K562 (cell line): Measurements from ENCODE around the gene ORAI1. TPM values are rescaled to one million over a fixed set of nuclear protein-coding genes. Genes with fewer than 3 reads are reported as not detected.

Source experiments
- ATAC-seq: fragments of 200-7000 bp; cut with Tn5 transposase; 3 replicates; pipeline ENCODE4 v1.9.1; 2020; ENCODE audit warnings: moderate library complexity
- BruUV-seq: library from RNA; stranded (reverse); fragments of 400-500 nt; replicated peaks from 2 replicates; lab custom pipeline; 2021; lab: Mats Ljungman, UMichigan
- CTCF ChIA-PET: fragments of 300-600 bp; formaldehyde crosslinking; extraction: SDS; loops from one replicate; lab custom pipeline; 2021; ENCODE audit warnings: low intra/inter-chr PET ratio; lab: Yijun Ruan, JAX
- POLR2A ChIA-PET: fragments of 300-600, 350-650 bp; sonication (Branson Sonifier 250); formaldehyde crosslinking; extraction: SDS; loops from one replicate; lab custom pipeline; 2021; ENCODE audit warnings: antibody characterized with exemption, inconsistent platforms; lab: Yijun Ruan, JAX
- DNase-seq, 4 experiments: peaks; one replicate each; pipeline versions ENCODE4 v3.0.0 to v3.0.0-alpha.2; 2011 to 2018; ENCODE audit warnings: low spot score in 3 of 4, mixed read lengths in 3 of 4; ENCODE audit errors: extremely low read depth in 1 of 4
- FAIRE-seq: peaks from 2 replicates; lab custom pipeline; 2011; peaks lifted over from hg19 to GRCh38; lab: Jason Lieb, UNC
- H2AFZ ChIP-seq: 2 replicates; pipeline ENCODE4 v1.6.0; 2011; ENCODE audit warnings: low read depth, low read length, control low read depth, inconsistent platforms
- H3K27ac ChIP-seq: fragments of 200-600 bp; 3 replicates; pipeline ENCODE4 v1.8.0; 2011; ENCODE audit warnings: low read depth, mild to moderate bottlenecking, control low read depth, inconsistent platforms, low read length, moderate library complexity, mixed read lengths; ENCODE audit errors: extremely low read depth
- H3K27me3 ChIP-seq, 2 experiments: fragments of 300-600 bp in 1 of 2; 2 replicates in 1 of 2; 3 replicates in 1 of 2; pipeline versions ENCODE4 v1.6.0 to v1.8.0; 2011; ENCODE audit warnings: inconsistent platforms in 2 of 2, low read length in 2 of 2, mild to moderate bottlenecking in 1 of 2, mixed read lengths in 1 of 2, moderate library complexity in 1 of 2; ENCODE audit not compliant: control insufficient read depth in 2 of 2, insufficient read depth in 2 of 2
- H3K36me3 ChIP-seq: fragments of 300-600 bp; 3 replicates; pipeline ENCODE4 v1.8.0; 2011; ENCODE audit warnings: mild to moderate bottlenecking, low read length, inconsistent platforms; ENCODE audit not compliant: control insufficient read depth, insufficient read depth
- H3K4me1 ChIP-seq, 2 experiments: fragments of 200-600 bp in 1 of 2; replicated peaks in 1 of 2; 2 replicates in 1 of 2; 3 replicates in 1 of 2; pipeline versions ENCODE4 v1.5.1 to v1.8.0; 2011; ENCODE audit warnings: inconsistent platforms in 2 of 2, low read length in 2 of 2, mild to moderate bottlenecking in 1 of 2, mixed read lengths in 1 of 2, moderate library complexity in 1 of 2; ENCODE audit not compliant: control insufficient read depth in 2 of 2, insufficient read depth in 2 of 2
- H3K4me2 ChIP-seq: 2 replicates; pipeline ENCODE4 v1.6.1; 2011; ENCODE audit warnings: low read length, control low read depth, inconsistent platforms, mixed read lengths; ENCODE audit not compliant: insufficient read depth
- H3K4me3 ChIP-seq: fragments of 200-600 bp; sonication (generic), shearing (Covaris generic); 2 replicates; pipeline ENCODE4 v1.5.1; 2016; ENCODE audit warnings: control low read depth, inconsistent platforms
- H3K79me2 ChIP-seq: fragments of 200-600 bp; 3 replicates; pipeline ENCODE4 v1.8.0; 2011; ENCODE audit warnings: low read length, inconsistent platforms; ENCODE audit not compliant: control insufficient read depth, insufficient read depth
- H3K9ac ChIP-seq, 2 experiments: 2 replicates each; pipeline versions ENCODE4 v1.6.0 to v1.6.1; 2011; ENCODE audit warnings: low read depth in 2 of 2, low read length in 2 of 2, control low read depth in 1 of 2, inconsistent platforms in 1 of 2, mild to moderate bottlenecking in 1 of 2, mixed read lengths in 1 of 2; ENCODE audit not compliant: insufficient read depth in 1 of 2
- H3K9me1 ChIP-seq: one replicate; pipeline ENCODE4 v1.6.0; 2011; ENCODE audit warnings: inconsistent platforms, mild to moderate bottlenecking, low read length, moderate library complexity; ENCODE audit not compliant: control insufficient read depth, insufficient read depth
- H3K9me3 ChIP-seq: replicated peaks from 2 replicates; pipeline ENCODE4 v1.5.1; 2011; ENCODE audit warnings: low read depth, low read length, inconsistent platforms; ENCODE audit not compliant: control insufficient read depth, insufficient read depth
- H4K20me1 ChIP-seq: replicated peaks from 2 replicates; pipeline ENCODE4 v1.6.1; 2011; ENCODE audit warnings: low read length, inconsistent platforms, mixed read lengths; ENCODE audit not compliant: control insufficient read depth, insufficient read depth
- HBP1 ChIP-seq: fragments of 450-650 bp; formaldehyde crosslinking; IDR thresholded peaks from 2 replicates; pipeline ENCODE4 v1.4.0; 2022; ENCODE audit warnings: missing genetic modification characterization
- ZBTB33 ChIP-seq: sonication (generic); formaldehyde crosslinking; IDR thresholded peaks from 2 replicates; pipeline ENCODE4 v1.8.1; 2023; ENCODE audit warnings: mild to moderate bottlenecking, missing genetic modification reagents
- WGBS: fragments of 100-300 bp; shearing (Covaris generic); methylation state at CpG from one replicate; pipeline ENCODE4 v1.1.6; 2016; ENCODE audit warnings: low coverage, mixed read lengths; ENCODE audit not compliant: insufficient coverage; ENCODE audit errors: missing lambda C conversion rate; 5-methylcytosine and 5-hydroxymethylcytosine counted together
- in situ Hi-C: fragments of 300-500 bp; cut with MboI; formaldehyde crosslinking; loops from 4 replicates; pipeline ENCODE4 v1.15.0; 2018; ENCODE audit warnings: inconsistent platforms, mixed read lengths
- intact Hi-C: fragments of 100-400 bp; cut with micrococcal nuclease; formaldehyde crosslinking; loops from 2 replicates; pipeline ENCODE4 v1.14.2; 2022
- polyA plus RNA-seq, 8 experiments: library from polyadenylated mRNA; depleted of rRNA in 4 of 8; stranded (reverse) in 5 of 8; unstranded in 3 of 8; fragments of >200 nt; fragmentation: Nextera tagmentation in 2 of 8; fragmentation: Illumina TruSeq in 1 of 8; extraction: Ambion mirVana in 2 of 8; extraction: Trizol in 1 of 8; gene quantifications; 2 replicates each; pipeline versions ENCODE4 v1.2.1 to v1.2.3, GENCODE V29; 2011 to 2014; ENCODE audit warnings: inconsistent platforms in 1 of 8, missing spikeins in 1 of 8
- total RNA-seq, 7 experiments: library from RNA; depleted of rRNA in 6 of 7; stranded (reverse); fragments of >200 nt in 6 of 7; fragmentation: Illumina TruSeq in 2 of 7; extraction: Trizol in 2 of 7; gene quantifications; 2 replicates each; pipeline versions ENCODE4 v1.2.1 to v1.2.3, GENCODE V29; 2011 to 2021; ENCODE audit warnings: low replicate concordance in 1 of 7

ORAI1 gene
- total and polyA plus RNA-seq, 9 of the 15 experiments (the other 6 are each of a cell fraction or from before 2014, with no cell fraction given): 2.6 to 23.8 (median 9.3) TPM

- Histone ChIP-seq H3K4me3 (no peak overlapping the region), H3K9me3 (no peaks in the 10 kb centered on the region), H4K20me1 (no peaks in the 10 kb centered on the region), H3K36me3 (no peaks in the 10 kb centered on the region), H3K4me1 (peaks cover 10 to 20% of the 10 kb centered on the region in 2 experiments), H3K9ac (no peak overlapping the region), H3K9me1 (peaks cover 2% of the 10 kb centered on the region), H3K79me2 (no peaks in the 10 kb centered on the region), H3K4me2 (no peak overlapping the region), H3K27ac (no peak overlapping the region), H2AFZ (no peak overlapping the region), H3K27me3 (no peaks in the 10 kb centered on the region)
- intact Hi-C loops: loop anchor here (2.0 kb wide), 1 partner anchor 22 kb away; the partner anchor contains the start of gene ORAI1
- BruUV-seq: no TSS peak
- ChIA-PET CTCF (no interaction called here), POLR2A (interaction anchor here (0.5 to 1.2 kb wide), 3 partner anchors 16 to 23 kb away, joined by 3 to 4 read pairs (median 3); no protein-coding TSS in a partner anchor)
- ATAC-seq (no peak), DNase-seq (no peak), FAIRE-seq (peak; percentile 44)
- 0 out of 2 replicates have a peak, but pooled peaks have one; percentile 15 for TF ChIP-seq ZBTB33 (CRISPR knock-in tag)
- no peak for TF ChIP-seq HBP1
- WGBS: 90% methylated on average over 11 of the region's 11 CpGs
- in situ Hi-C loops: no loop called here
Measured at GRCh38 chr12:121648458-121649028, 22.2 kb downstream of the ORAI1 start.
